ENCODE data around the gene KCNF1.

GRCh38 chr2:10892796-10893350 lies 18.9 kb upstream of the KCNF1 start:
- TF ChIP-seq REST (IDR thresholded peaks at IDR 0.05; ENCODE audit: insufficient read depth in 1 of 2, low read depth in 2 of 2, low read length in 2 of 2) (no peak), POLR2AphosphoS5 (IDR thresholded peaks at IDR 0.05; ENCODE audit: low read depth, low read length) (no peak), SIN3A (IDR thresholded peaks at IDR 0.05; ENCODE audit: borderline replicate concordance, insufficient read depth, low read length) (no peak)
